Measurements from ENCODE around the gene ZBTB21.
"Not testable (repeated sequence)": the region's sequence is repeated elsewhere in the genome, so short reads cannot be mapped to it uniquely, and the experiment has no call there.

Gene ZBTB21

GRCh38 chr21:41965461-41966013 is 44.6 kb downstream of the ZBTB21 start:
- DNase-seq = no peak

- DNase-seq = no peak
Measured at GRCh38 chr21:41965045-41965444, 45.1 kb downstream of the ZBTB21 start.

GRCh38 chr21:41964171-41964570 is 46.0 kb downstream of the ZBTB21 start:
- DNase-seq = no peak

- DNase-seq = no peak
Measured at GRCh38 chr21:41962425-41962966, 47.7 kb downstream of the ZBTB21 start.

- no peak for DNase-seq
Measured at GRCh38 chr21:41961753-41962152, 48.4 kb downstream of the ZBTB21 start.

GRCh38 chr21:41961282-41961701 is 48.9 kb downstream of the ZBTB21 start:
- DNase-seq = no peak

GRCh38 chr21:41960386-41960785 is 49.8 kb downstream of the ZBTB21 start:
- DNase-seq = no peak

- not testable (repeated sequence) for DNase-seq
Measured at GRCh38 chr21:41959697-41960096, 50.5 kb downstream of the ZBTB21 start.

- no peak for DNase-seq
Measured at GRCh38 chr21:41958886-41959563, 51.1 kb downstream of the ZBTB21 start.

GRCh38 chr21:41957991-41958766 is 52.0 kb downstream of the ZBTB21 start:
- no peak for DNase-seq

- no peak for DNase-seq
Measured at GRCh38 chr21:41956926-41957729, 53.0 kb downstream of the ZBTB21 start.

- no peak for DNase-seq
Measured at GRCh38 chr21:41955516-41955915, 54.6 kb downstream of the ZBTB21 start.

- no peak for DNase-seq
Measured at GRCh38 chr21:41954654-41955499, 55.3 kb downstream of the ZBTB21 start.

- no peak for DNase-seq
Measured at GRCh38 chr21:41953831-41954653, 56.1 kb downstream of the ZBTB21 start, which contains the start of gene C2CD2. Gene C2CD2 (minus strand): TSS chr21:41954018. CDS start chr21:41953648, 370 bp downstream.

GRCh38 chr21:41953249-41953830 is 56.8 kb downstream of the ZBTB21 start:
- DNase-seq = no peak

GRCh38 chr21:41952568-41953248 is 57.5 kb downstream of the ZBTB21 start:
- no peak for DNase-seq

GRCh38 chr21:41951876-41952567 is 58.1 kb downstream of the ZBTB21 start:
- DNase-seq = no peak

GRCh38 chr21:41950941-41951351 is 59.2 kb downstream of the ZBTB21 start:
- DNase-seq = no peak

GRCh38 chr21:41949631-41950030 is 60.5 kb downstream of the ZBTB21 start:
- not testable (repeated sequence) for DNase-seq
